GM12878 (cell line): ENCODE results near the gene SZRD1.

Experiments
- FOXK2 ChIP-seq: fragments of 450-650 bp; IDR thresholded peaks from 2 replicates; pipeline ENCODE4 v1.6.1; 2017; ENCODE audit warnings: mild to moderate bottlenecking, moderate library complexity
- GABPA ChIP-seq: IDR thresholded peaks from 2 replicates; pipeline ENCODE4 v1.6.1; 2014; ENCODE audit warnings: antibody characterized with exemption, low read depth, mild to moderate bottlenecking, inconsistent platforms
- KDM1A ChIP-seq: fragments of 200-600 bp; sonication (generic); IDR thresholded peaks from 2 replicates; pipeline ENCODE4 v1.6.1; 2016; ENCODE audit warnings: borderline replicate concordance
- MAX ChIP-seq: IDR thresholded peaks from 2 replicates; pipeline ENCODE4 v1.6.1; 2012; ENCODE audit warnings: low read depth, low read length, improper control_type of control experiment
- POLR2AphosphoS2 ChIP-seq: IDR thresholded peaks from 2 replicates; pipeline ENCODE4 v1.6.1; 2011; ENCODE audit warnings: low read depth, mild to moderate bottlenecking, low read length, improper control_type of control experiment, moderate library complexity
- POLR2AphosphoS5 ChIP-seq: IDR thresholded peaks from 2 replicates; pipeline ENCODE4 v1.6.1; 2011; ENCODE audit warnings: mild to moderate bottlenecking, low read length, inconsistent platforms
- STAT1 ChIP-seq: fragments of 450-650 bp; conservative IDR thresholded peaks from 2 replicates; pipeline ENCODE4 v1.6.1; 2014; ENCODE audit warnings: antibody characterized with exemption, mild to moderate bottlenecking
- TCF12 ChIP-seq: IDR thresholded peaks from 2 replicates; pipeline ENCODE4 v1.6.1; 2011; ENCODE audit warnings: low read depth, mild to moderate bottlenecking, low read length
- USF2 ChIP-seq: IDR thresholded peaks from 2 replicates; pipeline ENCODE4 v1.6.1; 2011; ENCODE audit warnings: low read depth, low read length, improper control_type of control experiment, borderline replicate concordance
- ZNF274 ChIP-seq: IDR thresholded peaks from one replicate; pipeline ENCODE4 v1.8.0; 2011; ENCODE audit not compliant: insufficient read length, insufficient read depth
- TF ChIP-seq, protein P1 (sequence below), 3 experiments: IDR thresholded peaks in 2 of 3; conservative IDR thresholded peaks in 1 of 3; 2 replicates each; pipeline ENCODE4 v1.5.1; 2011; ENCODE audit warnings: low read depth in 3 of 3, low read length in 3 of 3, mild to moderate bottlenecking in 3 of 3, control low read depth in 2 of 3, moderate library complexity in 2 of 3, inconsistent platforms in 1 of 3, mixed read lengths in 1 of 3; ENCODE audit not compliant: control insufficient read depth in 2 of 3, insufficient read depth in 1 of 3; ENCODE audit errors: extremely low read depth in 1 of 3

DNA sequence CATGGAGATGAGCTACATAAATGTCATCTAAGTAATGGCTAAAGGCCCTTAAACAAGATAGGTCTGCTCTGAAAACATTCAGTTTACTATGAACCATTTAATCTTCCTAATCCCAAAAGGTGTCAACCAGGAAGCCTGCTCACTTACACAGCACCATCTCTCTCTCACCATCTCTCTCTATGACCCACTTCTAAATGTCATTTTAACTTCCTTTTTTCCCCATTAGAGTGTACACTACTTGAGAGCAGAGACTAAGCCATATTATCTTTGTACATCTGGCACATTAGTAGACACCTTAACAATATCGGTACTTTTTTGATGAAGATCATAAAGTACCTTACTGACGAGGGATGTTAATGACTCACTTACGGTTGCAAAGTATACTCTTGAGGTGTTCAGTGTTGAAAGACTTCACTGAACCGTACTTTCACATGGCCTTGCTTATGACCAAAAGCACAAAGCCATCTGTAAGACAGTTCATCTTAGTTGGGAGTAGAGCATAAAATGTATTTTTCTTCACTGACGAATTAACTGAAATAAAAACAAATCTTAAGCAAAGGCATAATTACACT lies 40.1 kb upstream of the SZRD1 start:
- TF ChIP-seq, protein P1, sequence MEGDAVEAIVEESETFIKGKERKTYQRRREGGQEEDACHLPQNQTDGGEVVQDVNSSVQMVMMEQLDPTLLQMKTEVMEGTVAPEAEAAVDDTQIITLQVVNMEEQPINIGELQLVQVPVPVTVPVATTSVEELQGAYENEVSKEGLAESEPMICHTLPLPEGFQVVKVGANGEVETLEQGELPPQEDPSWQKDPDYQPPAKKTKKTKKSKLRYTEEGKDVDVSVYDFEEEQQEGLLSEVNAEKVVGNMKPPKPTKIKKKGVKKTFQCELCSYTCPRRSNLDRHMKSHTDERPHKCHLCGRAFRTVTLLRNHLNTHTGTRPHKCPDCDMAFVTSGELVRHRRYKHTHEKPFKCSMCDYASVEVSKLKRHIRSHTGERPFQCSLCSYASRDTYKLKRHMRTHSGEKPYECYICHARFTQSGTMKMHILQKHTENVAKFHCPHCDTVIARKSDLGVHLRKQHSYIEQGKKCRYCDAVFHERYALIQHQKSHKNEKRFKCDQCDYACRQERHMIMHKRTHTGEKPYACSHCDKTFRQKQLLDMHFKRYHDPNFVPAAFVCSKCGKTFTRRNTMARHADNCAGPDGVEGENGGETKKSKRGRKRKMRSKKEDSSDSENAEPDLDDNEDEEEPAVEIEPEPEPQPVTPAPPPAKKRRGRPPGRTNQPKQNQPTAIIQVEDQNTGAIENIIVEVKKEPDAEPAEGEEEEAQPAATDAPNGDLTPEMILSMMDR (IDR thresholded peaks at IDR 0.05 in 2 of 3, conservative IDR thresholded peaks at IDR 0.05 in 1 of 3; ENCODE audit: control insufficient read depth in 2 of 3, extremely low read depth in 1 of 3, insufficient read depth in 1 of 3, low read depth in 3 of 3, low read length in 3 of 3), result no peak
- TF ChIP-seq MAX, result no peak
- no peak for TF ChIP-seq KDM1A
- no peak for TF ChIP-seq STAT1
- TF ChIP-seq FOXK2, result no peak
- TF ChIP-seq USF2, result no peak
- TF ChIP-seq POLR2AphosphoS5, result no peak
- TF ChIP-seq GABPA, result no peak
- TF ChIP-seq TCF12, result no peak
- no peak for TF ChIP-seq POLR2AphosphoS2
- TF ChIP-seq ZNF274, result no peak
